ENCODE results near the gene RAB27A.
"Not testable (repeated sequence)": the region's sequence is repeated elsewhere in the genome, so short reads cannot be mapped to it uniquely, and the experiment has no call there.

RAB27A gene

DNA sequence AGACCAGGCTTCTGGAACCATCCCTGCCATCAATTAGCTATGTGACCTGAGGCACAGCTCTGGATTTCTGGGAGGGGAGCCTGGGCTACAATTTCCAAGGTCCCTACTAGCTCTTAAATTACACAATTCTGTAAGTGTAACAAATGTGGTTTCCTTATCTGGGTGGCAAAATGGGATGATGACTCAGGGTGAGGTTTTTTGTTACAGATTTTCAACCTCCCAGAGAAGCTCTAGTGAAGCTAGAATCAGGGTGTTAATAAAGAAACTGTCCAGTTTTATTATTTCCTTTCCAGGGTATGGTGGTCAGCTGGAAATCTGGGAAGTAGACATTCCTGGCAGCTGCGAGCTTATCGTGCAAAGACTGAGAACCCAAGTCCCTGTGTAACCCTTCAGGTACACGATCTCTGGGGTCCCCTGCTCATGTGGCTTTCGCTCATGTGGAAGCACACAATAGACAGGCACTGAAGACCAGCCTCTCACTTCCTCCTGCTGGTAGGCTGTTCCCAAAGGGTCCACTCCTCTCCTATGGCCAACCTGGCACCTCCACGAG, 7.3 kb downstream of the RAB27A start:
- DNase-seq = no peak

GRCh38 chr15:55281517-55282228, 7.9 kb downstream of the RAB27A start:
- DNase-seq = no peak

DNA sequence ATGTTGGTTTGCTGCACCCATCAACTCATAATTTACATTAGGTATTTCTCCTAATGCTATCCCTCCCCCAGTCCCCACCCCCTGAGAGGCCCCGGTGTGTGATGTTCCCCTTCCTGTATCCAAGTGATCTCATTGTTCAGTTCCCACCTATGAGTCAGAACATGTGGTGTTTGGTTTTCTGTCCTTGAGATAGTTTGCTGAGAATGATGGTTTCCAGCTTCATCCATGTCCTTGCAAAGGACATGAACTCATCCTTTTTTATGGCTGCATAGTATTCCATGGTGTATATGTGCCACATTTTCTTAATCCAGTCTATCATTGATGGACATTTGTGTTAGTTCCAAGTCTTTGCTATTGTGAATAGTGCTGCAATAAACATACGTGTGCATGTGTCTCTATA, 9.0 kb downstream of the RAB27A start:
- not testable (repeated sequence) for DNase-seq

GRCh38 chr15:55279746-55280351, 9.8 kb downstream of the RAB27A start:
- DNase-seq = no peak

- no peak for DNase-seq
Measured at GRCh38 chr15:55279100-55279745, 10.4 kb downstream of the RAB27A start.

GRCh38 chr15:55277715-55278114, 11.9 kb downstream of the RAB27A start:
- DNase-seq = no peak

DNA sequence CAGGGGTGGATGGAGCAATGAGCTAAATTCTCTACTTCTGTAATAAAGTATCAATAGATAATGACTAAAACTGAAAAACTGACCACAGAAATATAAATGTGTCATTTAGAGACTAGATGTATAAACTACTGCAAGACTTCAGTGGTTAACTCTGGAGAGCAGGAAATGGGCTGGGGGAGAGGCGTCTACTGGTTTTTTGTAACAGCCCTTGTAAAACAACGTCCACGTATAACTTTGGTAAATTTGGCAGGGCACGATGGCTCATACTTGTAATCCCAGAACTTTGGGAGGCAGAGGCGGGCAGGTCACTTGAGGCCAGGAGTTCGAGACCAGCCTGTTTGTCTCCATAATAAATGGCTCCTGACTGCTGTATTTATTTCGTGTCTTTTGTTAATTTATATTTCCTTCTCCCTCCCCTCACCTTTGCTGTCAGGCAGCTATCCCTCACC, 12.5 kb downstream of the RAB27A start:
- DNase-seq = no peak

- DNase-seq = no peak
Measured at GRCh38 chr15:55276324-55276723, 13.3 kb downstream of the RAB27A start.

DNA sequence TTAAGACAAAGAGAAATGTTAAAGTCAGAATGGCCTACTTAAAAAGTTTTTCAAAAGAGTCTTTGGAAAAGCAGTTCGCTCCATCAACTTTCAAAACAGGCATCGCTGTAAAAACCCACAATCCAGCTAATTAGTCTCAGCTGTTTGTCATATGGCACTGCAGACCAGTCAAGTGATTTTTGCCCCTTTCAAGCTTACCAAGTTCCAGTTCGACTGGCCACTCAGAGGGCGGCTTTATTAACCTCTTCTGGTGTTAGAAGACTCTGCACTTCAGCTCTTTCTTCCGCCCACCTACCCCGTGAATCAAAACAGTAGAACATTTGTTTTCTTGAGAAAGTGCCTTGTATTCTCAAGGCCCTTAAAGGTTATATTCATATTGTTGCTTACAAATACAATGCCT, 19.3 kb downstream of the RAB27A start:
- DNase-seq = no peak

DNA sequence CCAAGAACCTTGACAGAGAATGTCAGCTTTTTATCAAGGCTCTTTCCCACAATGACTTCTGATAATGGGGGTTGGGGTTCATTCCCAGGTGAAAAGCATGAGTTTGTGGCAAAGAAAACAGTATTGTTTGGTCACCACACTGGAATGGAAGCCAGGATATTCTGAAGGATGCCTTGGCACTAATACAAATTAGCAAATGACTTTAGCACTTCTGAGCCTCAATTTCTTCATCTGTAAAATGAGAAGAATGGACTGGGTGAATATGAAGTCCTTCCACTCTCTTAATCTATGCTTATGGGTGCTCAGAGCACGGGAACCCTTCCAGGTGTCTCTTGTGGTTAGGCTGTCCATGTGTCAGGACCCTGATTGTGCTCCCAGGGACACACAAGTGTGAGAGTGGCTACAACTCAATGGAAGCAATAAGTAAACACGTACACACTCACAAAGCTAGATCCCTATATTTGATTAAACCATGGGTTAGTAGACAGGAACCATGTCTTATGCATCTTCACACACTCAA, 21.4 kb downstream of the RAB27A start:
- DNase-seq = no peak

- DNase-seq = no peak
Measured at GRCh38 chr15:55267401-55268175, 22.0 kb downstream of the RAB27A start.

DNA sequence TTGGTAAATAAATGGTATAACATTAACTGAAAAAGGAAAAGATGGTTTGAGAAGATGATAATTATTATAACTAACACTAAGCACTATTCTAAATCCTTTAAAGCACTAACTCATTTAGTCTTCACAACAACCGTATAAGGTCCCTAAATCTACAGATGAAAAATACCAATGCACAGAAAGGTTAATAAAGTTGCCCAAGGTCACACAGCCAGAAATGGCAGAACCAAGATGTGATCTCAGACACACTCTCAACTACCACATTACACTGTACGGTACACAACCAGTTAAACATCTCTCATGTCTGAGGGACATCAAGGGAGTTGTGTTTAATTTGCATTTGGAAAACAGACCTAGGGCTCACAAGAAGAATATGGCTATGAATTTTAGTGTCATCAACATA, 23.1 kb downstream of the RAB27A start:
- no peak for DNase-seq

DNA sequence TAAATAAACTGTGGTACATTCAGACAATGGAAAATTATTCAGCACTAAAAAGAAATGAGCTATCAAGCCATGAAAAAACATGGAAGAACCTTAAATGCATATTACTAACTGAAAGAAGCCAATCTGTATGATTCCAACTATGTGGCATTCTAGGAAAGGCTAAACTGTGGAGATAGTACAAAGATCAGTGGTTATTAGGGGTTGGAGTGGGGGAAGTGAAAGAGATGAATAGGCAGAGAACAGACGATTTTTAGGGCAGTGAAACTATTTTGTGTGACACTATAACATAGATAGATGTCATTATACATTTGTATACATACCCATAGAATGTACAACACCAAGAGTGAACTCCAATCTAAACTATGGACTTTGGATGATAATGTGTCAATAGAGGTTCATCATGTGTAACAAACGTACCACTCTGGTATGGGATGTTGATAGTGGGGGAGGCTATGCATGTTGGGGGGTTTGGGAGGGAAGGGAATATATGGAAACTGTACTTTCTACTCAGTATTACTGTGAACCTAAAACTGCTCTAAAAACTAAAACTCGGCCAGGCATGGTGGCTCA, 29.0 kb downstream of the RAB27A start:
- no peak for DNase-seq

- DNase-seq = no peak
Measured at GRCh38 chr15:55257938-55258337, 31.7 kb downstream of the RAB27A start.

DNA sequence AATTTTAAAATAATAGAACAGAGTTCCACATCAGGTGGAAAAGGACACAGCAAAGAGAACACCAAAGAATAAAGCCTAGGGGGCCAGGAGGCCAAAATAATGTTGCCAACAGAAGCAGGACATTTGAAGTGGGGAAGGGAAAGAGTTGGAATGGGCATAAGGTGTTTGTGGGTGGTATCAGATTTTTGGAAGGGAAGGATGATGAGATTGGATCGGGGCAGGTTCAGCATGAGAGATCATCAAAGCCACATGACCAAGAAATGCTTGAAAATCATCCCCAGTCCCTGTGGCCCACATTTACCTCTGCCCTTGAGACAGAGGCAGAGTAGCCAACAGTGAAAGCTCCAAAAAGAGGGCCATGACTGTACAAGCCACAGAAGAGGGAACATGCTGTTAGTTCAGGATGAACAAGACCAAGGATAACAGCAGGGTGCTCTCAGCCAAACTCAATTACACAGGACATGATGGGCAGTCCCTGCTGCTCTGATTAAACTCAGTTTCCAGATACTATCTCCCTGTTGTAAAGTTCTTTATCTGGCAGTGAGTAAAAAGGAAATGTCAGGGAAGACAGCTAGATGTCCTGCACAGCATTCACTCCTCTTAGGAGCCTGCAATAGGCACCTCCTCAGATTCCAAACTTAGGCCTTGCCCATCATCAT, 32.5 kb downstream of the RAB27A start:
- no peak for DNase-seq

GRCh38 chr15:55256281-55257011, 33.2 kb downstream of the RAB27A start:
- no peak for DNase-seq

GRCh38 chr15:55255714-55256113, 33.9 kb downstream of the RAB27A start:
- no peak for DNase-seq

DNA sequence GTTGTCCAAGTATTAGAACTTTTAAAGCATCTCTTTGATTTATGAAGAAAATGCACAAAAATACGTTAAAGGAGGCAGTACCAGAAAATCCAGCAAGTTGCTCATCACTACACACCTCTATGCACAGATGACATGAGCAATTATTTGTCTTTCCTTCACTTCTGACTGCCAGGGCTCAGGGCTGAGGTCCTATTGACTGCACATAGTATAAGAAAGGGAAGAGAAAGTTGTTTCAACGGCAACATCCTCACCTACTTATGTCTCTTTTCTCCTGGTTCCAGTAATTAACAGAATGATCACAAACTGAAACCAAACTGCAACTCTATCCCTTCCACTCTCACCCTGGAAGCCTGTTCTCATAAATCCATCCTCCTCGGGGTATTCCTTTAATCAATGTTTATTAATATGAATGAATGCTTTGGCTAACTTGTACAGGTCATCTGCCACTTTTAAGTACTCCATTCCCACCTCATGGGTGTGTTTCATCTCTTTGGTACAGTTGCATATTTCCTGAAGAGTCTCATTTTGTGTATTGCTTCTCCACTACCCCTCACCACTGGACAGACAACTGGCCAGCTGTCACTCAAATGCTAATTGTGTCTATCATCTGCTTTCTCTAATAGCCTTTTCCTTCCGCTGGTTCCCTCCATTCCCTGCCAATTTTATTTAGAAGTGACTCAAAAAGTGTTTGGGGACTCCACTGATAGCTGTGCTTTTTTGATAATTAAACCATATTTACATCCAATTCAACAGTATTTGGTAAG, 34.5 kb downstream of the RAB27A start:
- DNase-seq = no peak

- no peak for DNase-seq
Measured at GRCh38 chr15:55253580-55253979, 36.0 kb downstream of the RAB27A start.

DNA sequence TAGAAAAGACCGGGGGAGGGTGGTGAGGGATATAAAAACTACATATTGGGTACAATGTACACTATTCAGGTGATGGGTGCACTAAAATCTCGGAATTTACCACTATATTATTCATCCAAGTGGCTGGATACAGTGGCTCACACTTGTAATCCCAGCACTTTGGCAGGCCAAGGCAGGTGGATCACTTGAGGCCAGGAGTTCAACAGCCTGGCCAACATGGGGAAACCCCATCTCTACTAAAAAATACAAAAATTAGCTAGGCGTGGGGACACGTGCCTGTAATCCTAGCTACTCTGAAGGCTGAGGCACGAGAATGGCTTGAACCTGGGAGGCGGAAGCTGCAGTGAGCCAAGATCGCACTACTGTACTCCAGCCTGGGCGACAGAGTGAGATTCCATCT, 37.4 kb downstream of the RAB27A start:
- DNase-seq = not testable (repeated sequence)

Data from right kidney (tissue), 1 donor.